GM18498 (cell line): ENCODE data around the gene GDF9.

Experiments used
- ATAC-seq: cut with Tn5 transposase; IDR thresholded peaks from one replicate; pipeline ENCODE4 v1.9.1; 2021; ENCODE audit warnings: mild to moderate bottlenecking, moderate library complexity; ENCODE audit not compliant: unreplicated experiment

GDF9 gene

DNA sequence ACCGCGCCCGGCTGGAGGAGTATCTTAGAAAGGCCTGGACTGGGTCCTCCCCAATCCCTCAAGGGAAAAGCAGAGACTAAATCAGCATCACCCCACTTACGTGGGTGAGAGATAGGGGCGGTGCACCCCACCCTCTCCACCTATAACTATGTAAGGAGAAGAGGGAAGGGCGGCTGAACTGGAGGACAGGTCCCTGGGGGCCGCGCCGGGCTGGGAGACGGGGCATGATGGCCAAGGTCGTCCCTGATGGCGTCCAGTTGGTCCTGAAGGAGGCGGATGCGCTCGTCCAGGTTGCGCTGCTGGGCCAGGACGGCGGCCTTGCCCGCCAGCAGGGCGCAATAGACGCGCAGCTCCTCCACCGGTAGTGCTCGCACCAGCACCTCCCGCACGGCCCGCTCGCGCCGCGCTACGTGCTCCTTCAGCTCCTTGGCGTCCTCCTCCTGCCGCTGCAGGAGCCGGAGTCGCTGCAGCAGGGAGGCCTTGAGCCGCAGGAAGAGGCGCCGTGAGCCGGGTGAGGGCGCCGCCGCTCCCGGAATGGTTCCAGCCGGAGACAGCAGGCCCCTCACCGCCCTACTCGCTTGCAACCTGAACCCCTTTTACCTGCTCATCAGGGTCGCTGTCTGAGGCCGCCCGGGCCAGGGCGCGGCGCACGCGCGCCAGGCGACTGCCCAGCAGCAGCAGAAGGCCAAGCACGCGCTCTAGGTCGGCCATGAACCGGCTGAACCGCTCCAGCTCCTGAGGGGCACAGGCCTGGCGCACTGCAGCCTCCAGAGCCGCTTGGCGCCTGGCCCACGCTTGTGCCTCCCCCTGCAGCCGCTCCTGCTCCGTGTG is 43.4 kb downstream of the GDF9 start:
- ATAC-seq: no peak

GRCh38 chr5:132821791-132822190 is 44.5 kb downstream of the GDF9 start:
- ATAC-seq: no peak

- no peak for ATAC-seq
Measured at GRCh38 chr5:132821350-132821749, 44.9 kb downstream of the GDF9 start.

GRCh38 chr5:132820162-132820754 is 46.0 kb downstream of the GDF9 start:
- ATAC-seq: peak; percentile 82

DNA sequence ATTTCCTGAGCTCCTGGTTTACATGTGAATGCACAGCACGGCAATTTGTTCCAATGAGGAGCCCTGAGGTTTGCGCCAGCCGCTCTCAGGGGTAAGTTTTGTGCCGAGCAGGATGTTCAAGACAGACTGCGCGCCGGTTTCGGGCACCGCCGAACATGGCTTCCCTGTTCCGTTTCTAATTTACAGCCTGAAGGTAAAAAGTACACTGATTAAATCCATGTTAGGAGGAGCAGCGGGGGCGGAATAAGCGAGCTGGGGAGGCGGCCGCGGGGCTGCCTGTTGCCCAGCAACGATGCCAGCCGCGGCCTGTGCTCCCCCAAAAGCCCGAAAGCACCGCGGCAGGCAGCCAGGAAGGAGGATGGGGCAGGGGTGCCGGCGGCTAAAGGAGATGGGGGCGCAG is 46.8 kb downstream of the GDF9 start:
- no peak for ATAC-seq

DNA sequence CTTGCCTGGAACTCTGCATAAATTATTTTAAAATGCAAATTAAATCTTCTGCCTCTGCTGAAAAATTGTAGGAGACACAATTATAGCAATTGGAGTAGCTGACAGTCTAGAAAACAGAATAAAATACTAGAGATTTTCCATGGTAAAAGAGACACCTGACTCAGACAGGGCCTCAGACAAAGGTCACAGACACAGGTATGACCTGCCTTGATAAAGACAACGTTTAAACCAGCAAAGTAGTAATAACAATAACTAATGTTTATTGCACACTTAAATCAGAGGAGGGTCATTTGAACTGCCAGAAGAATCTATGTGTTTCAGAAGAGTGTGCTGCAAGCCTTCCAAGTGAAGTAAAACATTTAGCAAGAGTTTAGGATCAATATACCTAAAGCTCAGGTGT is 49.3 kb downstream of the GDF9 start:
- no peak for ATAC-seq

- ATAC-seq: no peak
Measured at GRCh38 chr5:132816554-132816953, 49.7 kb downstream of the GDF9 start.

DNA sequence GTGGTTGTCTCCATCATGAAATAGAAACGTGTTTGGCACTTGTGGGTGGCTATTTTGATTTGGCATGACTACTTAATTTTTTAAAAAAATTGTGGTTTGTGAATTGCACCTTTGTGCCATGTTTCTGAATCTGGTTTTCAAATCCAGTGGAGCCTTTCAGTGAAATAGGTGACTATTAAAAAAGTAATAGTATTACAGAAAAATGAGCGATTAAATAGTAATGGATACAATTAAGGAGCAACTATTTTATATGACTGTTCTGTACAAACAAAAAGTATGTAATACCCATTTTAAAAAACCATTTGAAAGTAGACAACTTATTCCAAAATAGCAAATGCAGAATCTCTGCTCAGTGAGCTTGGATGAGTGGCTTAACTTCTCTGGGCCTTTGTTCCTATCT is 50.2 kb downstream of the GDF9 start:
- no peak for ATAC-seq

DNA sequence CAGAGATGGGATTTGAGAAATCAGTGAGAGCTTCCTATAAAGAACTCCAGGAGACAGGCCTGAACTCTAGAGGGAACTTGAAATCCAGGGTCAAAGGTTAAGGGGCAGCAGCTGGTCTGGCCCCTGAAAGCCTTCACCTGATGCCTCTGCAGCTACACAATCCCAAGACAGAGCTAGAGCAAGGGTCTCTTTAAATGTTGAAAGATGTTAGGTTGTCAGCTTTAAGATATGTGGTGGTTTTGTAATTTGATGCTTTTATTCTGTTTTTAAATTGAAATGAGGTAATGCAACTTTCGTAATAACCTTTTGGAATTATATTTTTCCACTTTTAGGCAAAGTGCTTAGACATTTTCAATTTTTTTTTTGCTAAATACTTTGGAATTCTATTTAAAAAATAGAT is 50.8 kb downstream of the GDF9 start:
- no peak for ATAC-seq

DNA sequence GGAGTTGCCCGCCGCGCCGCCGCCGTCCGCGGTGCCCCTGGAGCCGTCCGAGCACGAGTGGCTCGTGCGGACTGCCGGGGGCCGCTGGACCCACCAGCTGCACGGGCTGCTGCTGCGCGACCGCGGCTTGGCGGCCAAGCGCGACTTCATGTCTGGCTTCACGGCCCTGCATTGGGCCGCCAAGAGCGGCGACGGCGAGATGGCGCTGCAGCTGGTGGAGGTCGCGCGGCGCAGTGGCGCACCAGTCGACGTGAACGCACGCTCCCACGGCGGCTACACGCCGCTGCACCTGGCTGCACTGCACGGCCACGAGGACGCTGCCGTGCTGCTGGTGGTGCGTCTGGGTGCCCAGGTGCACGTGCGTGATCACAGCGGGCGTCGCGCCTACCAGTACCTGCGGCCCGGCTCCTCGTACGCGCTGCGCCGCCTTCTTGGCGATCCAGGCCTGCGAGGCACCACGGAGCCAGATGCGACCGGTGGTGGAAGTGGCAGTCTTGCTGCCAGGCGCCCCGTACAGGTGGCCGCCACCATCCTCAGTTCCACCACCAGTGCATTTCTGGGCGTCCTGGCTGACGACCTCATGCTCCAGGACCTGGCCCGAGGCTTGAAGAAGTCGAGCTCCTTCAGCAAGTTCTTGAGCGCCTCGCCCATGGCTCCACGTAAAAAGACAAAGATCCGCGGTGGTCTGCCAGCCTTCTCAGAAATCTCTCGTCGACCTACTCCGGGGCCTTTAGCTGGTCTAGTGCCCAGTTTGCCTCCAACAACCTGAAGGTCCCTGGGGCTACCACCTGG is 51.6 kb downstream of the GDF9 start:
- no peak for ATAC-seq

DNA sequence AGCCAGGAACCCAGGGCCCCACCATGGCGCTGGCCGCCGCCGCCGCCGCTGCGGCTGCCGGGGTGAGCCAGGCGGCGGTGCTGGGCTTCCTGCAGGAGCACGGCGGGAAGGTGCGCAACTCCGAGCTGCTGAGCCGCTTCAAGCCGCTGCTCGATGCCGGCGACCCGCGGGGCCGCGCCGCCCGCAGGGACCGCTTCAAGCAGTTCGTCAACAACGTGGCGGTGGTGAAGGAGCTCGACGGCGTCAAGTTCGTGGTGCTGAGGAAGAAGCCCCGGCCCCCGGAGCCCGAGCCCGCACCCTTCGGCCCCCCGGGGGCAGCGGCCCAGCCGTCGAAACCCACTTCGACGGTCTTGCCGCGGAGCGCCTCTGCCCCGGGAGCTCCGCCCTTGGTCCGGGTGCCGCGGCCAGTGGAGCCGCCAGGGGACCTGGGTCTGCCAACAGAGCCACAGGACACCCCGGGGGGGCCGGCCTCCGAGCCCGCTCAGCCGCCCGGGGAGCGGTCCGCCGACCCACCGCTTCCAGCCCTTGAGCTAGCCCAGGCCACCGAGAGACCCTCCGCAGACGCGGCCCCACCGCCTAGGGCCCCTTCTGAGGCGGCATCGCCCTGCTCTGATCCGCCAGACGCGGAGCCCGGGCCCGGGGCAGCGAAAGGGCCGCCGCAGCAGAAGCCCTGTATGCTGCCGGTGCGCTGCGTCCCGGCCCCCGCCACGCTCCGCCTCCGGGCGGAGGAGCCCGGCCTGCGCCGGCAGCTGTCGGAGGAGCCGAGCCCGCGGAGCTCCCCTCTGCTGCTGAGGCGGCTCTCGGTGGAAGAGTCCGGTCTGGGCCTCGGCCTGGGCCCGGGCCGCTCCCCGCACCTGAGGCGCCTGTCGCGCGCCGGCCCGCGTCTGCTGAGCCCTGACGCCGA is 52.4 kb downstream of the GDF9 start:
- no peak for ATAC-seq

DNA sequence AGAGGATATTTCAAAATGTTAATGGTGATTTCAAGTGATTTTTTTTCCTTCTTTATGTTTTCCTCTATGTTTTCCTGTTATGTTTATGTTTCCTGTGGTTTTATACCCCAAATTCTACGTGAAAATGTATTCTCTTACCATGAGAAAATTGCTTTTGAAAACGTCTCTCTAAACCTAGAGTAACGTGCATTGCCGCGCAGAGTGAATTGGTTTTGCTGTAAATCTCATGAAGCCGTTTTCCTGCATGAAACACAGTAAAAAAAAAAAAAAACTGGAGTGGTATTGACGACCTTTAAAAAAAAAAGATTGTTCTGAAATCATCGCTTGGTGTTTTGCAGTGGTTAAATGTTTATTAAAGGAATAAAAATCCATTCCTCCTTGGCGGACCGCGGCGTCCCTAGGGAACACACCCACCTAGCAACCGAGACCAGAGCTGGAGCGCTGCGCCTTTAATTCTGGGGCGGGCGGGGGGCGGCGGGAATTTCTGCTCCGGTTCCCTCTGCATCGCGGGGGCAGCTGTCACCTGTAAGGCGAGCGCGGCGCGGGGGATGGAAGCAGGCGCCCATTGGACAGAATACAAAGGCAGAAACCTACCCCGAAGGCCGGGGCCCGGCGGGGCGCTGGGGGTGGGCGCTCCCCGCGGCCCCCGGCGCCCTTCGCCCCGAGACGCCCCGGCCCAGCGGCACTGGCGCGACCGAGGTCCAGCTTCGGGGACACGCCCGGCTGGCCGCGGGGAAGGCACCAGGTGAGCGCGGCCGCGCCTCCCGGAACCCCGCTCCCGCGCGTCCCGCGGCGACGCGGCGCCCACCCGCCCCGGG is 53.3 kb downstream of the GDF9 start, which contains the start of gene SOWAHA:
SOWAHA (plus strand) TSS at position 522 of the 818 bp plus-strand sequence. CDS start 320 bp downstream, outside the sequence.
- ATAC-seq: no peak

GRCh38 chr5:132812123-132812765 is 54.0 kb downstream of the GDF9 start:
- no peak for ATAC-seq
